GM21381 (cell line): ENCODE data around the gene CLDN4.
A peak's percentile ranks its signal among the peaks of the same experiment; 100 is the strongest.
"Not testable (repeated sequence)": the region's sequence is repeated elsewhere in the genome, so short reads cannot be mapped to it uniquely, and the experiment has no call there.

Experiments
- ATAC-seq: cut with Tn5 transposase; IDR thresholded peaks from one replicate; pipeline ENCODE4 v1.9.1; 2021; ENCODE audit warnings: mild to moderate bottlenecking, moderate library complexity; ENCODE audit not compliant: unreplicated experiment

The CLDN4 gene

GRCh38 chr7:73841689-73842066, 10.9 kb downstream of the CLDN4 start:
- no peak for ATAC-seq

DNA sequence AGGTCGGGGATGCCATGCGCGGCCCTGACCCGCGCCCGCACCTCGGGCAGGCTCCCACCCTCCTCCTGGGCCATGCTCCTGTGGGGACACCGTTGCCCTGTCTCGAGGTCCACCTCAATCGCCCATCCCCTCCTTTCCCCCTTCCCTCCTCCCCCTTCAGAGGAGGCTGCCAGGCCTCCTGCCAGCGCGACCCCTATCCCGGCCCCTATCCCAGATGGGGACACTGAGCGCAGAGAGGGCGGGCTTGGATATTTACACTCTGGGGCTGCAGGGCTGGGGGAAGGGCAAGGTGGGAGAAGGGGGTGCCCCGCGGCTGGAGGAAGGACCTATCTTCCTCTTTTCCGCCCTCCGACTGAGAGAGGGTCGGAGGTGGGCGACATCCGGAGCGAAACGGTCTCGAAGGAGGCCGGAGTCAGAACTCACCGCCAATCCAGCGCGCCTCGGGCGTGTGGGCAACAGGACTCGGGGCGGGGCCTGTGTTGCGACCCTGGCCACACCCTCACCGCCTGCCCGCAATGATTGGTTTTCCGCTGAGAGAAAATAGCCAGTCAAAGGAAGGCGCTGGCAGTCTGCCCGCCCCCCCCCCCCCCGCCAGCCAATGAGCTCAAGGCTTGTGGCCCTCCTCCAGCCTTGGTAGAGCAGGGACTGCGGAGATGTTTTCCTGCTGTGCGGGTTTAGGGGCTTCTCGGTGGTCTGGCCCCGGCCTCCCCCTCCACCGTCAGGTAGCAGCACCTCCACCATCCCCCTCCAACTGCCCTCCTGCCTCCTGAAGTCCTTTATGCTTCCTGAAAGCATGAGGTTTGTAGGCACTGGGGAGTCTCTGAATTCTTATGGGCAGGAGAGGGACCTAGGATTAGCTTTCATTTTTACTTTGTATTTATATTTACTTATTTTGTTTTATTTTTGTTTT, 11.5 kb downstream of the CLDN4 start, which contains the start of gene METTL27:
Gene METTL27, minus strand, starts transcription at position 450 of the 910 bp plus-strand sequence. Its CDS starts 376 bp downstream, at position 74.
- peak; percentile 92 for ATAC-seq

DNA sequence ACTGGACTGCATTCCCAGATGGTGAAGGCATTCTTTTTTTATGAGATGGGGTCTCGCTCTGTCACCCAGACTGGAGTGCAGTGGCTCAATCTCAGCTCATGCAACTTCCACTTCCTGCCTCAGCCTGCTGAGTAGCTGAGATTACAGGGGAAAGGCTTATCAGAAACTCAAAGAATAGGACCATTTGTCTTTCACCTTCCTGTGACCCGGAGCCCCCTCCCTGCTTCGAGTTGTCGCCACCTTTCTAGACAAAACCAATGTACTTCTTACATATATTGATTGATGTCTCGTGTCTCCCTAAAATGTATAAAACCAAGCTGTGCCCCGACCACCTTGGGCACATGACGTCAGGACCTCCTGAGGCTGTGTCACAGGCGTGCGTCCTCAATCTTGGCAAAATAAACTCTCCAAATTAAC, 13.3 kb downstream of the CLDN4 start:
- no peak for ATAC-seq

DNA sequence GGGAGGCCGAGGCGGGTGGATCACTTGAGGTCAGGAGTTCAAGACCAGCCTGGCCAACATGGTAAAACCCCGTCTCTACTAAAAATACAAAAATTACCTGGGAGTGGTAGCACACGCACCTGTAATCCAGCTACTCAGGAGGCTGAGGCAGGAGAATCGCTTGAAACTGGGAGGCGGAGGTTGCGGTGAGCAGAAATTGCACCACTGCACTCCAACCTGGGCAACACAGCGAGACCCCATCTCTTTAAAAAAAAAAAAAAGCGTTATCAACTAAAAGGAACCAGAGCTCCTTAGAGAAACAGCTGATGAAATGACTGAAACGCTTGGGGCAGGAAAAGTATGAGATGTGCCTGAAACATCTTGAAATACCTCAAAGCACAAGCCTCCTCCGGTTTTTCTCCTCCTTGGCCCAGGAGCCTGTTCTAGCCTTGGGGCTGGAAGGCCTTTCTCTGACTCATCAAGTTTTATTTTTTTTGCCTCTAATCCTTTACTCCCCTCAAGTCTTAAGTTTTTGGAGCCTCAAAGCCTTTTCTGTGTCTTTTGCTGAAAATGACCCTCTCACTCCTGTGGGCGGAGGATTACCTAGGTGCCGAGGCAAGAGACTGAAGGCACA, 14.2 kb downstream of the CLDN4 start:
- ATAC-seq, result no peak

DNA sequence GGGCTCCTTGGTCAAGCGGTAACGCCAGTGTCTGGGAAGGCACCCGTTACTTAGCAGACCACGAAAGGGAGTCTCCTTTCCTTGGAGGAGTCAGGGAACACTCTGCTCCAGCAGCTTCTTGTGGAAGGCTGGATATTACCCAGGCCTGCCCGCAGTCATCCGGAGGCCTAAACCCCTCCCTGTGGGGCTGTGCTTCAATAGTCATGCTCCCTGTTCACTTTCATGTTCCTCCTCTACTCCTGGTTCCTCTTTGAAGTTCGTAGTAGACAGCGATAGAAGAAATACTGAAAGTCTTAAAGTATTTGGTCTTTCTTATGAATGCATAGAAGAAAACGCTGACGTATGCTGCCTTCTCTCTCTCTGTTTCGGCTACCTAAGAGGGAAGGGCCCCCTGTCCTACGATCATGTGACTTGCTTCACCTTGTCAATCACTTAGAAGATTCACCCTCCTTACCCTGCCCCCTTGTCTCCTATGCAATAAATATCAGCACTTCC, 15.0 kb downstream of the CLDN4 start:
- ATAC-seq, result not testable (repeated sequence)

GRCh38 chr7:73847941-73848723, 17.3 kb downstream of the CLDN4 start:
- no peak for ATAC-seq

GRCh38 chr7:73850781-73851207, 20.0 kb downstream of the CLDN4 start:
- ATAC-seq, result no peak

- ATAC-seq, result peak; percentile 57
Measured at GRCh38 chr7:73851410-73852338, 20.9 kb downstream of the CLDN4 start.

DNA sequence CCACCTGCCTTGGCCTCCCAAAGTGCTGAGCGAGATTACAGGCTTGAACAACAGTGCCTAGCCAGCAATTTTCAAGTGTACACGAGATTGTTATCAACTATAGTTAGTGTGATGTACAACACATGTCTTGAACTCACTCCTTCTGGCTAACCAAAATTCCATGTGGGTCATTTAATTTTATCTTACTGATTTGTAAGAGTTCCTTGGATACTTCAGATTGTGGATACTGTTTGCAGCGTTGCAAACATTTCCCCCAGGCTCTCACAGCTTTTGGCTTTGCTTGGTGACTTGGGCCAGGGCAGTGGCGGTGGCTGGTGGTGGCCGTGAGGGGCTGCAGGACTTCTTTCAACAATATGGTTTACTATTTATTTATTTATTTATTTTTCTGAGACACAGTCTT, 21.7 kb downstream of the CLDN4 start:
- ATAC-seq, result no peak

DNA sequence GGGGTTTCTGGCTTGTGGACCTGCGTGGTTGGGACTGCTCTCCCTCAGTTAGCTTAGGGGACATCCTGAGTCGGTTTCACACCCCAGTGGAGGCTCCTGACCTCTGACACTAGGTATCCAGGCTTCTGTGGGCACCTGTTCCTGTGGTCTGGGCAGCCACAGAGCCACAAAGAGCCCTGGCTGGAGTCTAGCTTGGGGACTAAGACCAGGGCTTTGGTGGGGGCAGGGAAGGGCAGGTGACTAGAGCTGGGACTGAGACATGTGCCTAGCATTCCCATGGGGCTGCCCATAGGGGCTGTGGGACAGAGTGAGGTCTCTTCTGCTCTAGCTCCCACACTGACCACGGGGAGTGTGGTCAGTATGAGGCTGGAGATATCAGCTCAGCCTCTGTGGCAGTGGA, 26.1 kb downstream of the CLDN4 start:
- ATAC-seq, result no peak

DNA sequence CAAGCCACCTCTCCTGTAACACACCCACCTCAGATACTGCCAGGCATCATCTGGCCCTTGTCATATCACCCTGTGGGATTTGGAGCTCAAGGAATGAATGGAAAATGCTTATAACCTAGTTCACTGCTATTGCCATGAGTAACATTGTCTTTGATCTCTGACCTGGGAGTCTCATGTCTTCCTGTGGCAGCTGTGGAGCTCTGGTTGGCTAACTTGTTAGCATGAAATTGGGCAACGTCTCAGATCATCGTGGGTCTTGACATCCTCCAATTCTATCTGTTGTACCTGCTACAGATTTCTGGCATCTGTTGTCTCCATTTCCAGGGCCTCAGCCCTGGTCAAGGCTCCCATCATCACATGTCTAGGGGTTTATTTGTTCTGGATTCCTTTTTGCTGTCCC, 28.0 kb downstream of the CLDN4 start:
- no peak for ATAC-seq

DNA sequence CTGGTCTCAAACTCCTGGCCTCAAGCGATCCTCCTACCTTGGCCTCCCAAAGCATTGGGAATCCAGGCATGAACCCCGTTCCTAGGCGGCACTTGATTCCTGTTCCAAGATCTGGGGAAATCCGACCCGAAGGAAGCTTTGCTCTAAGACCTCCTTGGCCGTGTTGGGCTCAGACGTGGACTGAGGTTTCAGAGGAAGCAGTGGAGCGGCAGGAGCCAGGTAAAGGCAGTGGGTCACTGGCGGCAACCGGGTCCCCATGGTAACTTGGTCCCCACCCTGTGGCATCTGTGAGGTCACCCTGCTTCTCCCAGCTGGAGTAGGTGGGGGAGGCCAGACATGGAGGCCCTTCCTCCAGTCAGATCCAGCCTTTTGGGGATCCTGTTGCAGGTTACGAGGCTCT, 30.1 kb downstream of the CLDN4 start, which contains the start of gene TMEM270:
Gene TMEM270, plus strand, starts transcription at position 301 of the 400 bp plus-strand sequence. Its CDS starts 36 bp downstream, at position 337.
- ATAC-seq, result no peak

DNA sequence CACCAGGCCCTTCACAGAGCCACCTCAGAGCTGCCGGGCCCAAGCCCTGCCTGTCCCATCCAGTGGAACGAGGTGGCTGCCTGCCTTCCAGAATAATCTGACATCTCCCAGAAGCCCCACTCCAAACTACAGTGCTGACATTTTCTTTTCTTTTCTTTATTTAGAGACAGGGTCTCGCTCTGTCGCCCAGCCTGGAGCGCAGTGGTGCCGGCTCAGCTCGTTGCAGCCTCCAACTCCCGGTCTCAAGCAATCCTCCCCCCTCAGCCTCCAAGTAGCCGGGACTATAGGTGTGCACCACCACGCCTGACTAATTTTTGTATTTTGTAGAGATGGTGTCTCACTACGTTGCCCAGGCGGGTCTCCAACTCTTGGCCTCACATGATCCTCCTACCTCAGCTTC, 30.5 kb downstream of the CLDN4 start:
- ATAC-seq, result no peak

DNA sequence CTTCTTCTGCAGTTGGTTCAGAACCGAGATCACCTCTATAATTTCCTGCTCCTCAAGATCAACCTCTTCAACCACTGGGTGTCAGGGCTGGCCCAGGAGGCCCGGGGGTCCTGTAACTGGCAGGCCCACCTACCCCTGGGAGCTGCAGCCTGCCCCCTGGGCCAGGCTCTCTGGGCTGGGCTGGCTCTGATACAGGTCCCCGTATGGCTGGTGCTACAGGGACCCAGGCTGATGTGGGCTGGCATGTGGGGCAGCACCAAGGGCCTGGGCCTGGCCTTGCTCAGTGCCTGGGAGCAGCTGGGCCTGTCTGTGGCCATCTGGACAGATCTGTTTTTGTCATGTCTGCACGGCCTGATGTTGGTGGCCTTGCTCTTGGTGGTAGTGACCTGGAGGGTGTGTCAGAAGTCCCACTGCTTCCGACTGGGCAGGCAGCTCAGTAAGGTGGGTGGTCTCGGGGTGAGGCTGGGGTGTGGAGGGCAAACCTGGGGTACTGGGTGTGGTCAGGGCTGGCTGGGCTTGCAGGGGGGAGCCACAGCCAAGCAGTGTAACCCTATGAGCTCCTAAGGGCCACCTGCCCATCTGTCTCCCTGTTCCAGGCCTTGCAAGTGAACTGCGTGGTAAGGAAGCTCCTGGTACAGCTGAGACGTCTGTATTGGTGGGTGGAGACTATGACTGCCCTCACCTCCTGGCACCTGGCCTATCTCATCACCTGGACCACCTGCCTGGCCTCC, 34.4 kb downstream of the CLDN4 start:
- no peak for ATAC-seq

- ATAC-seq, result no peak
Measured at GRCh38 chr7:73865738-73866445, 35.1 kb downstream of the CLDN4 start.

- ATAC-seq, result no peak
Measured at GRCh38 chr7:73866446-73866767, 35.6 kb downstream of the CLDN4 start.

GRCh38 chr7:73869011-73869798, 38.4 kb downstream of the CLDN4 start:
- ATAC-seq, result no peak

GRCh38 chr7:73870041-73870492, 39.3 kb downstream of the CLDN4 start:
- no peak for ATAC-seq
